Small intestine (tissue), 7 donors: Measurements from ENCODE around the gene HDAC10. TPM values are rescaled to one million over a fixed set of nuclear protein-coding genes. Genes with fewer than 3 reads are reported as not detected.
"Not testable (repeated sequence)": the region's sequence is repeated elsewhere in the genome, so short reads cannot be mapped to it uniquely, and the experiment has no call there.

Experiments
- DNase-seq, 2 donors: peaks; one replicate each; pipeline versions ENCODE4 v3.0.0 to v3.0.0-alpha.2; 2013
- FAIRE-seq: peaks from 2 replicates; lab custom pipeline; 2012; peaks lifted over from hg19 to GRCh38; lab: Jason Lieb, UNC
- H3K27ac ChIP-seq, 3 donors: one replicate each; pipeline ENCODE4 v1.5.1; 2013; ENCODE audit warnings: low read length in 2 of 3, mild to moderate bottlenecking in 2 of 3, control low read depth in 1 of 3, inconsistent platforms in 1 of 3, low read depth in 1 of 3, moderate library complexity in 1 of 3
- H3K27me3 ChIP-seq, 3 donors: one replicate each; pipeline ENCODE4 v1.6.1; 2013; ENCODE audit warnings: low read length in 3 of 3, inconsistent platforms in 1 of 3; ENCODE audit not compliant: control insufficient read depth in 3 of 3, insufficient read depth in 3 of 3
- H3K36me3 ChIP-seq, 3 donors: one replicate each; pipeline ENCODE4 v1.6.1; 2013; ENCODE audit warnings: low read length in 3 of 3, inconsistent platforms in 1 of 3, low read depth in 1 of 3, mild to moderate bottlenecking in 1 of 3, moderate library complexity in 1 of 3; ENCODE audit not compliant: control insufficient read depth in 3 of 3, insufficient read depth in 2 of 3
- H3K4me1 ChIP-seq, 3 donors: one replicate each; pipeline ENCODE4 v1.6.1; 2013; ENCODE audit warnings: low read length in 2 of 3, inconsistent platforms in 1 of 3, low read depth in 1 of 3, mild to moderate bottlenecking in 1 of 3, moderate library complexity in 1 of 3; ENCODE audit not compliant: control insufficient read depth in 3 of 3, insufficient read depth in 2 of 3
- H3K4me3 ChIP-seq, 3 donors: one replicate each; pipeline ENCODE4 v1.5.1; 2013; ENCODE audit warnings: low read length in 3 of 3, control low read depth in 1 of 3, inconsistent platforms in 1 of 3, low read depth in 1 of 3, mild to moderate bottlenecking in 1 of 3, moderate library complexity in 1 of 3
- H3K9me3 ChIP-seq, 2 donors: one replicate each; pipeline ENCODE4 v1.6.1; 2013; ENCODE audit warnings: low read depth in 1 of 2, low read length in 1 of 2; ENCODE audit not compliant: control insufficient read depth in 2 of 2, insufficient read depth in 1 of 2
- WGBS, 3 donors: extraction: QIAGEN DNeasy Blood & Tissue Kit; methylation state at CpG; one replicate each; pipeline ENCODE4 v1.1.7; 2013; 5-methylcytosine and 5-hydroxymethylcytosine counted together
- polyA plus RNA-seq, 4 donors: library from polyadenylated mRNA; stranded (reverse) in 3 of 4; unstranded in 1 of 4; fragments of 200-250 nt in 3 of 4; fragments of 120-200 nt in 1 of 4; gene quantifications; one replicate each; pipeline versions ENCODE4 v1.2.1 to v1.2.3, GENCODE V29; 2013
- donor health status: healthy with polysubstance abuse.
- donor health status: control.
- donor health status: control.
- donor health status: Bipolar disorder and iron deficiency.
- donor health status: healthy.

HDAC10 gene
- polyA plus RNA-seq, 4 donors, result 15.9 to 53.1 (median 27.5) TPM

- H3K4me1 ChIP-seq, FAIRE-seq, H3K27me3 ChIP-seq, H3K9me3 ChIP-seq, H3K4me3 ChIP-seq: not testable (repeated sequence)
- peak in 1 of 2 donors; percentile 64 for DNase-seq
- 61 to 76% (median 67%) methylated on average over 9 of the region's 9 CpGs for WGBS, 3 donors
- Histone ChIP-seq H3K36me3 (peaks cover 0 to 58% (median 8%) of the 10 kb centered on the region in 3 donors), H3K27ac (peak overlapping the region in 1 of 3 donors; percentile 61)
Measured at GRCh38 chr22:50204998-50205397, 46.1 kb downstream of the HDAC10 start.

GRCh38 chr22:50204571-50204970 lies 46.5 kb downstream of the HDAC10 start:
- FAIRE-seq, result no peak
- H3K27ac ChIP-seq, result peak overlapping the region in 1 of 3 donors; percentile 61
- peaks cover 0 to 11% (median 5%) of the 10 kb centered on the region in 3 donors for H3K4me1 ChIP-seq
- peaks cover 0 to 57% (median 8%) of the 10 kb centered on the region in 3 donors for H3K36me3 ChIP-seq
- 81 to 94% (median 85%) methylated on average over 7 of the region's 7 CpGs for WGBS, 3 donors
- no peak overlapping the region for H3K4me3 ChIP-seq
- DNase-seq, result no peak
- no peaks in the 10 kb centered on the region for H3K27me3 ChIP-seq
- H3K9me3 ChIP-seq, result no peaks in the 10 kb centered on the region

DNA sequence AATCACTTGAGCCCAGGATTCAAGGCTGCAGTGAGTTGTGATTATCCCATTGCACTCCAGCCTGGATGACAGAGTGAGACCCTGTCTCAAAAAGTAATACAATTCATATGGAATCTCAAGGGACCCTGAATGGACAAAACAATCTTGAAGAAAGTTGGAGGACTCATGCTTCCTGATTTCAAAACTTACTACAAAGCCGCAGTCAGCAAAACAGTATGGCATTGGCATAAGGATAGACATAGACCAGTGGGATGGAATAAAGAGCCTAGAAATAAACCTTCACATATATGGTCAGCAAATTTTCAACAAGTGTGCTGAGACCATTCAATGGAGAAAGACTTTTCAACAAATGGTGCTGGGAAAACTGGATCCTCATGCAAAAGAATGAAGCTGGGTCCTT lies 47.8 kb downstream of the HDAC10 start:
- no peak for FAIRE-seq
- DNase-seq, result no peak
- Histone ChIP-seq H3K36me3 (peaks cover 4 to 57% (median 6%) of the 10 kb centered on the region in 3 donors), H3K9me3 (no peaks in the 10 kb centered on the region), H3K4me1 (peaks cover 0 to 12% (median 5%) of the 10 kb centered on the region in 3 donors), H3K27me3 (no peaks in the 10 kb centered on the region), H3K4me3 (no peak overlapping the region), H3K27ac (no peak overlapping the region)
- WGBS, 3 donors, result 97 to 100% (median 98%) methylated on average over 1 of the region's 1 CpG

DNA sequence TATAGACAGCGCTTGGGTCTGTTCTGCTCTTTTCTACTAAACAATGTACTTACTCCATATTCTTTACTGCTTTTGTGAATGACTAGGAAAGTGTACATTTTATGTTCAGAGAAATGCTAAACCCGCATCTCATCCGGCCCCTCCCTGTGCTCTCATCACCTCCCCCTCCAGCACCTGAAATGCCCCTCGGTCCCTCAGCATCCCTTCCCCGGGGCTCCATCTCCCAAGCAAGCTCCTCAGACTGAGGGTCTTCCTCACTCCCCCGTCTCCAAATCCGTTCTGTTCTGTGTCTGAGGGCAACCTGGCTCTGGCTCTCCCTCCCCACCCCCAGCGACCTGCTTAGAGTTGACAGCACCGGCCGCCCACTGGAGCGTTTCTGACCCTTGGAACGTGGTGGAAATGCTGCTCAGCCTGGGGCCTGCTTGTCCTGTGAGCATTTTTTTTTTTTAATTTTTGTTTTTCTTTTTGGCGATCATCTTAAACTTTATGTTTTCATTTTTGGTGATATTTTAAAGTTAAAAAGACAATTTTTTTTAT lies 48.9 kb downstream of the HDAC10 start:
- Histone ChIP-seq H3K9me3 (no peaks in the 10 kb centered on the region), H3K27ac (peak overlapping the region in 1 of 3 donors; percentile 18), H3K27me3 (no peaks in the 10 kb centered on the region), H3K36me3 (peaks cover 4 to 57% (median 5%) of the 10 kb centered on the region in 3 donors), H3K4me3 (peak overlapping the region; percentile 69 to 93 (median 70)), H3K4me1 (peaks cover 0 to 12% (median 5%) of the 10 kb centered on the region in 3 donors)
- WGBS, 3 donors, result 15 to 48% (median 44%) methylated on average over 13 of the region's 13 CpGs
- peak in 1 of 2 donors; percentile 68 for DNase-seq
- FAIRE-seq, result no peak

- 1 to 3% (median 2%) methylated on average over 48 to 115 of the region's 115 CpGs for WGBS, 3 donors
- FAIRE-seq (no peak), DNase-seq (peak; percentile 72 to 74)
- Histone ChIP-seq H3K27ac (peak overlapping the region; percentile 58 to 82 (median 75)), H3K4me1 (peaks cover 0 to 12% (median 5%) of the 10 kb centered on the region in 3 donors), H3K4me3 (peak overlapping the region; percentile 69 to 93 (median 70)), H3K27me3 (no peaks in the 10 kb centered on the region), H3K36me3 (peaks cover 3 to 55% (median 4%) of the 10 kb centered on the region in 3 donors), H3K9me3 (no peaks in the 10 kb centered on the region)
Measured at GRCh38 chr22:50201191-50202129, 49.6 kb downstream of the HDAC10 start.

- DNase-seq (peak; percentile 87 to 94), FAIRE-seq (no peak)
- WGBS, 3 donors, result 0% methylated on average over 47 to 105 of the region's 105 CpGs
- Histone ChIP-seq H3K27me3 (no peaks in the 10 kb centered on the region), H3K9me3 (no peaks in the 10 kb centered on the region), H3K27ac (peak within 1 kb of the TSS; percentile 58 to 82 (median 75)), H3K36me3 (peaks cover 3 to 55% (median 6%) of the 10 kb centered on the region in 3 donors), H3K4me1 (peaks cover 0 to 12% (median 5%) of the 10 kb centered on the region in 3 donors), H3K4me3 (peak within 1 kb of the TSS; percentile 69 to 93 (median 70))
Measured at GRCh38 chr22:50200461-50201190, 50.4 kb downstream of the HDAC10 start, which contains the start of gene SELENOO. SELENOO (plus strand) TSS chr22:50201011; CDS start chr22:50201037, 26 bp downstream.

DNA sequence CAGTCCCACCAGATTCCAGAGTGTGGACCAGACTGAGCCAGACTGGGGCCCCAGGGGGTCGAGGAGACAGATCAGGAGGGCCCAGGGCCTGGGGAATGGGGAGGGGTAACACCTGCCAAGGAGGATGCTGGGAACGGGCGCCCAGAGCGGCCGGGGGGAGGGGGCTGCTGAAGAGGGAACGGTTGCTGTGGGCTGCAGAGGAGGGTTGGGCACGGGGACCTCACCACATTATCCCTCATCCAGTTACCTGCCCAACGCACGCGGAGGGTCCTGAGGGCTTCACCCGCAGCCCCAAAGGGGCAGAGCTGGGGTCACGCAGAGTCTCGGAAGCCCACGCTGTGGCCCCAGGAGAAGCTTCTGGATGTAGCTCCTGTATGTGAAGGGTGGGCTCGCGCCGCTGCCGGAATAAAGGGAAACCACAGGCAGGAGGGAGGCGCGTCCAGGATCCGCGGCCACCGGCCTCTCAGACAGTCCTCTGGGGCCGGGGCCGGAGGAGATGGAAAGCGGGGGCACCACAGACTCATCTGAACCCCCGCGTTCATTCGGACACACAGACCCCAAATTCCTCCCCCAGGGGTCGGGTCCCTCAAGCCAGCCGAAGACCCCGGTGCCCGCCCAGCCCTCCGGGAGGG lies 51.1 kb downstream of the HDAC10 start:
- peak overlapping the region; percentile 37 to 93 (median 70) for H3K4me3 ChIP-seq
- no peaks in the 10 kb centered on the region for H3K27me3 ChIP-seq
- H3K9me3 ChIP-seq, result no peaks in the 10 kb centered on the region
- 10 to 31% (median 15%) methylated on average over 29 to 34 of the region's 34 CpGs for WGBS, 3 donors
- peaks cover 0 to 12% (median 4%) of the 10 kb centered on the region in 3 donors for H3K4me1 ChIP-seq
- peak overlapping the region; percentile 0 to 64 (median 45) for H3K27ac ChIP-seq
- FAIRE-seq (no peak), DNase-seq (no peak)
- H3K36me3 ChIP-seq, result peaks cover 4 to 54% (median 6%) of the 10 kb centered on the region in 3 donors
